HG02798 (cell line): Measurements from ENCODE around the gene CERS2.

Experiments used
- ATAC-seq: cut with Tn5 transposase; IDR thresholded peaks from one replicate; pipeline ENCODE4 v1.9.1; 2021; ENCODE audit warnings: mild to moderate bottlenecking; ENCODE audit not compliant: unreplicated experiment, poor library complexity

Gene CERS2

GRCh38 chr1:150925080-150925479 is 49.6 kb downstream of the CERS2 start:
- no peak for ATAC-seq

GRCh38 chr1:150922519-150922975 is 52.1 kb downstream of the CERS2 start:
- ATAC-seq: peak; percentile 42

GRCh38 chr1:150917387-150917786 is 57.2 kb downstream of the CERS2 start:
- no peak for ATAC-seq
